ENCODE measurements around the gene PLCD1.
"Not testable (repeated sequence)": the region's sequence is repeated elsewhere in the genome, so short reads cannot be mapped to it uniquely, and the experiment has no call there.

The PLCD1 gene

DNA sequence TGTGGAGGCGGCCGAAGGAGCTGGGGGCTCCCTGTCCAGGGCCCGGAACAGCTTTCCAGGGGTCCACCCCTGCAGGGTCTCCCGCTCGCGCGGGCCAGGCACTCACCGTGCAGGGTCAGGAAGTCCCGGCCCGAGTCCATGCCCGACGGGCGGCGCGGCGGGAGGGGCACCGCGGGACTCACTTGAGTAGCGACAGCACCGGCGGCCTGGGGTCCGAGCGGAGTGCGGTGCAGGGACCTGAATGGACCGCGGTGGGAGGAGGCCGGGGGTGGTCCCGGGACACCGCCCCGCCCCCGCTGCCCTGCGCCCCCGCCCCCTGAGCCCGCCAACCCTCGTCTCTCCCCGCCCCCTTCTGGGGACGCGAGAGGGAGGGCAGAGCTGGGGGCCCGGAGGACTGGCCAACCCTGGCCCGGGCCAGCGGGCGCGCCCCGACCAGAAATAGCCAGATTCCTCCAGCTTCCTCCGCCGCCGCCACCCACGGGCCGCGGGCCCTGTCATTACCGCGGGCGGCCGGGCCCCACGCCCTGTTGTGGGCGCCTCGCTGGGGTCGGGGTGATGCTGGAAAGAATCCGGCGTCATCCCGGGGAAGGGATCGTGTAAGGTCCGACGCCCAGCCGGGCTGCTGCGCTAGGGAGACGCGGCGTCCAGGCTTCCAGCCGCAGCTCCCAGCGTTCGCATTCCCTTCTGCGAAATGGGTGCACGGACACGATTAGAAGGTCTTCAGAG lies at the start of gene PLCD1:
Gene PLCD1, minus strand, starts transcription at position 243 of the 726 bp plus-strand sequence. Its CDS starts 103 bp downstream, at position 140.
- DNase-seq (ENCODE audit: low read depth, low spot score), result peak; percentile 54
- in situ Hi-C loops (cut with HindIII; ENCODE audit: low sequenced_read_pairs), result no loop called here
- TF ChIP-seq, protein P1, sequence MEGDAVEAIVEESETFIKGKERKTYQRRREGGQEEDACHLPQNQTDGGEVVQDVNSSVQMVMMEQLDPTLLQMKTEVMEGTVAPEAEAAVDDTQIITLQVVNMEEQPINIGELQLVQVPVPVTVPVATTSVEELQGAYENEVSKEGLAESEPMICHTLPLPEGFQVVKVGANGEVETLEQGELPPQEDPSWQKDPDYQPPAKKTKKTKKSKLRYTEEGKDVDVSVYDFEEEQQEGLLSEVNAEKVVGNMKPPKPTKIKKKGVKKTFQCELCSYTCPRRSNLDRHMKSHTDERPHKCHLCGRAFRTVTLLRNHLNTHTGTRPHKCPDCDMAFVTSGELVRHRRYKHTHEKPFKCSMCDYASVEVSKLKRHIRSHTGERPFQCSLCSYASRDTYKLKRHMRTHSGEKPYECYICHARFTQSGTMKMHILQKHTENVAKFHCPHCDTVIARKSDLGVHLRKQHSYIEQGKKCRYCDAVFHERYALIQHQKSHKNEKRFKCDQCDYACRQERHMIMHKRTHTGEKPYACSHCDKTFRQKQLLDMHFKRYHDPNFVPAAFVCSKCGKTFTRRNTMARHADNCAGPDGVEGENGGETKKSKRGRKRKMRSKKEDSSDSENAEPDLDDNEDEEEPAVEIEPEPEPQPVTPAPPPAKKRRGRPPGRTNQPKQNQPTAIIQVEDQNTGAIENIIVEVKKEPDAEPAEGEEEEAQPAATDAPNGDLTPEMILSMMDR (IDR thresholded peaks at IDR 0.05; ENCODE audit: low read depth, low read length), result no peak
- H3K4me3 ChIP-seq (ENCODE audit: low read depth, low read length), result peak within 1 kb of the TSS; percentile 55

DNA sequence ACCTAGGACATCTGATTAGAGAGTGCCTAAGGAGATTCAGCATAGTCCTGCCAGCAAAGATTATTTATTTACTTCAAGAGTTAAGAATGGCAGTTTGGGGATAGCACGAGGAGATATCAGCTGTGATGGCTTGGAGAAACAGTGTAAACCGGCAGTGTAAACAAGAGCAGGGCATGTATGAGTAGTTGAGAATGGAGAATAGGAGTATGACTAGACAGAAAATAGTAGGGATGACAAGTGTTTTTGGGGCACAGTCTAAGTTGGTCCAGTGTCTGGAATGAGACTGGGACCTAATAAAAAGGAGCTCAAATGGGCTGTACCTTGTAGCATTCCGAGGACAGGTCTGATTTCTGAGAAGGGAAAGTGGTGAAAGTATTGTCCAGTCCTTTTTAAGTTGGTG lies 47.6 kb upstream of the PLCD1 start:
- DNase-seq (ENCODE audit: low read depth, low spot score); H3K4me3 ChIP-seq (ENCODE audit: low read depth, low read length); in situ Hi-C loops (cut with HindIII; ENCODE audit: low sequenced_read_pairs): not testable (repeated sequence)

DNA sequence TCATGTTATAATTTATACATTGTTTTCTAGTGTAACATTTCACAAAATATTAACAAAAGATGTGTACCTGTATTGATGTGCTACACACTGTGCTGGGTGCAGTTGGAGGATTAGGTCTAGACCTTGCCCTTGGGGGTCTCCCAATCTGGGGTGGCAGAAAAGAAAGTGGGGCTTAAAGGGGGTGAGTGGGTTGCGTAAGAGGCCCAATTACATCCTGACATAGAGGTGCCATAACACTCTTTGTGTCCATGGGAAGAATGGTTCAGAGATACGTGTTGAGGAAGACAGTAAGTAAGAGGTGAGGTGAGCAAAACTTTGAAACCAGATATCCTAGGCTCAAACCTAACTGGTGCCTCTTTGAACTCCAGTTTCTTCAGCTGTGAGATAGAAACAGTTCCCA lies 40.6 kb upstream of the PLCD1 start:
- H3K4me3 ChIP-seq (ENCODE audit: low read depth, low read length), result no peak overlapping the region
- in situ Hi-C loops (cut with HindIII; ENCODE audit: low sequenced_read_pairs), result no loop called here
- TF ChIP-seq, protein P1 (IDR thresholded peaks at IDR 0.05; ENCODE audit: low read depth, low read length), result no peak
- no peak for DNase-seq (ENCODE audit: low read depth, low spot score)

DNA sequence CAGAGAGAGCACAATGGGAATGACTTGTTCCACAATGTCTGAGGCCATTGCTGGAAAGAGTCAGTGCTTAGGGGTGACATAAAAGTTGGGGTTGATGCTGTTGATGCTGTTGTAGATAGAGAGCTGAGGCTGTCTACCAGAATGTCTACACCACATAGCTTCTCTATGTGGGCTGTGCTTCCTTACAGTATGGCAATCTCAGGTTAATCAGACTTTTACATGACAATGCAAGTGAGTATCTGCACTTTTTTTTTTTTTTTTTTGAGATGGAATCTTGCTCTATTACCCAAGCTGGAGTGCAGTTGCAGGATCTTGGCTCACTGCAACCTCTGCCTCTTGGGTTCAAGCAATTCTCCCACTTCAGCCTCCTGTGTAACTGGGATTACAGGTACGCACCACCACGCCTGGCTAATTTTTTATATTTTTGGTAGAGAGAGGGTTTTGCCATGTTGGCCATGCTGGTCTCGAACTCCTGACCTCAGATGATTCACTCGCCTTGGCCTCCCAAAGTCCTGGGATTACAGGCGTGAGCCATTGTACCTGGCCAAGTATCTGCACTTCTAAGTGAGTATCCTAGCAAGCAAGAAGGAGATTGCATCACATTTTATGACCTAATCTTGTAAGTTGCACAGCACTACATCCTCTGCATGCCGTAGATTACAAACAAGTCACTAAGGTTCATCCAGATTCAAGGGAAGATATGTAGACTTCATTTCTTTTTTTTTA lies 38.2 kb upstream of the PLCD1 start:
- H3K4me3 ChIP-seq (ENCODE audit: low read depth, low read length), result no peak overlapping the region
- DNase-seq (ENCODE audit: low read depth, low spot score), result no peak
- in situ Hi-C loops (cut with HindIII; ENCODE audit: low sequenced_read_pairs), result no loop called here
- TF ChIP-seq, protein P1 (IDR thresholded peaks at IDR 0.05; ENCODE audit: low read depth, low read length), result no peak

DNA sequence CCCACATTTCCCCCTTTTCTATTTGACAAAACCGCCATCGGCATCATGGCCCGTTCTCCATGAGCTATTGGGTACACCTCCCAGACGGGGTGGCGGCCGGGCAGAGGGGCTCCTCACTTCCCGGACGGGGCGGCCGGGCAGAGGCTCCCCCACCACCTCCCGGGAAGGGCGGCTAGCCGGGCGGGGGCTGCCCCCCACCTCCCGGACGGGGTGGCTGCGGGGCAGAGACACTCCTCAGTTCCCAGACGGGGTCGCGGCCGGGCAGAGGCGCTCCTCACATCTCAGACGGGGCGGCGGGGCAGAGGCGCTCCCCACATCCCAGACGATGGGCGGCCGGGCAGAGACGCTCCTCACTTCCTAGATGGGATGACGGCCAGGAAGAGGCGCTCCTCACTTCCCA lies 35.0 kb upstream of the PLCD1 start:
- DNase-seq (ENCODE audit: low read depth, low spot score); in situ Hi-C loops (cut with HindIII; ENCODE audit: low sequenced_read_pairs); H3K4me3 ChIP-seq (ENCODE audit: low read depth, low read length): not testable (repeated sequence)

DNA sequence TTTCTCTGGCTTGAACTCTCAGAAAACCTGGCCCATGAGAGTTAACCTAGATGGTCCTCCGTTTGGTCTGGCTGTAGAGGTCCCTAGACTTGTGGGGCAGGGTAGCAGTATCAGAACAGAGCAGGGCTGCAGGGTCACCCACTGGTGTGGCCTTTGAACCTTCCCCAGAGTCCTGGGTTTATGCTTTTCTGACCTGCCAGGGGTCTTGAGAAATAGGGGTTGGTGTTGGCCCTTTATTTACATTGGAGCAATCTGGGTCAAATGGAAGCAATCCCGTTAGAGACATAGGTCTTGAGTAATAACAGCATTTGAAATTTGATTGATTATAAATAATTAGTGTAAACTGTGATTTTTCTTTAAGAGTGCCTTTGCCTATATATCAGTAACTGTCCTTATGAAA lies 33.4 kb upstream of the PLCD1 start:
- TF ChIP-seq, protein P1 (IDR thresholded peaks at IDR 0.05; ENCODE audit: low read depth, low read length), result no peak
- H3K4me3 ChIP-seq (ENCODE audit: low read depth, low read length), result no peak overlapping the region
- DNase-seq (ENCODE audit: low read depth, low spot score), result no peak
- in situ Hi-C loops (cut with HindIII; ENCODE audit: low sequenced_read_pairs), result no loop called here

DNA sequence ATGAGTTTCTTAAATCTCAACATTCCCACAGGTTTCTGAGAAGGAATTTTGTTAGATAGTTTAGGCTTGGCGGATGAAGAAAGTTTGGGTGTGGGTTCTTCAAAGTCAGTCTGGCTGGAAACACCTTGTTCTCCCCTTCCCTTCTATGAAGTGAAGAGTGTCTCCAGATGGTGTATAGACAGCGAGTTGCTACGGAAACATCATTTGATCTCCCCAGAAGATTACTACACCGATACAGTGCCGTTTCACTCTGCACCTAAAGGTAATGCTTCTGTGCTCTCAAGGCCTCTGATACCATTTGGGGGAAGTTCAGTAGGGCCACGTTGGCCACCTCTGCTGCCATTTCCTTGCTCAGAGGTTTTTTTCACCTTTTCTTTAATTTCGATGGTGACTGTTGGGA lies 30.1 kb upstream of the PLCD1 start:
- TF ChIP-seq, protein P1 (IDR thresholded peaks at IDR 0.05; ENCODE audit: low read depth, low read length), result no peak
- no peak for DNase-seq (ENCODE audit: low read depth, low spot score)
- no peak overlapping the region for H3K4me3 ChIP-seq (ENCODE audit: low read depth, low read length)
- in situ Hi-C loops (cut with HindIII; ENCODE audit: low sequenced_read_pairs), result no loop called here
